Measurements from ENCODE around the gene PDK2.

PDK2 gene

DNA sequence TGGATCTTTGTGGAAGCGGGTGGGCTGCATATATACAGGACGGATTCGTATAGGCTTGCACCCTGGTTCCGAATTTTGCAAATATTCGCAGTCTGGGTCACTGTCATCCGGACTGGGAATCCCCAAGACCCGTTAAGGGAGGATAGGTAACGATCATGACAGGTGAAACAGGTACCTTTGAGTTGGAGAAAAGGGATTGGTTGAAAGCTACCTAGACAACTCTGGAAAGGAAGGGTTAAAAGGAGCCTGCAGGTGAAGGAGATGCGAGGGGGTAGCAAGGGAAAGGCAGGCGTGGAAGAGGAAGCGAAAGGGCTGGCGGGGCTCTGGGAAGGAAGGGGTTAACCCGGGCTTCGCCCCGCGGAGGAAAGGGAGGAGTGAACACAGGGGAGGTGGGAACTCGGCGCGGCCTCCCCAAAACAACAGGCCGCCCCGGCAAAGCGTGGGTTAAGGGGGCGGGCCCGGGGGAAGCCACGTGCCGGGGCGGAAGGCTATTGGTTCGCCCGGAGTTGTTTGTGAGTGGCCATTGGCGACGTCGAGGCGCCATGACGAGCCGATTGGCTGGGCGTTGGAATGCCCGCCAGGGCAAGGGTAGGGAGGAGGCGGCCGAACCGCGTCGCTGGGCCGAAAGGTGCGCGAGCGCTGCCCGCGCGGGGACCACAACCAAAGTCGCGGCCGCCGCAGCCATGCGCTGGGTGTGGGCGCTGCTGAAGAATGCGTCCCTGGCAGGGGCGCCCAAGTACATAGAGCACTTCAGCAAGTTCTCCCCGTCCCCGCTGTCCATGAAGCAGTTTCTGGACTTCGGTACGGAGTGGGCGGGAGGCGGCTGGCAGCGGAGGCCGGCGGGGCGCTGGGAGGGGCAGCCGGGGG is at the start of gene PDK2:
PDK2 (plus strand) TSS at position 599 of the 867 bp plus-strand sequence; CDS start at position 684, 85 bp downstream.
- DNase-seq = peak; percentile 92 to 94

DNA sequence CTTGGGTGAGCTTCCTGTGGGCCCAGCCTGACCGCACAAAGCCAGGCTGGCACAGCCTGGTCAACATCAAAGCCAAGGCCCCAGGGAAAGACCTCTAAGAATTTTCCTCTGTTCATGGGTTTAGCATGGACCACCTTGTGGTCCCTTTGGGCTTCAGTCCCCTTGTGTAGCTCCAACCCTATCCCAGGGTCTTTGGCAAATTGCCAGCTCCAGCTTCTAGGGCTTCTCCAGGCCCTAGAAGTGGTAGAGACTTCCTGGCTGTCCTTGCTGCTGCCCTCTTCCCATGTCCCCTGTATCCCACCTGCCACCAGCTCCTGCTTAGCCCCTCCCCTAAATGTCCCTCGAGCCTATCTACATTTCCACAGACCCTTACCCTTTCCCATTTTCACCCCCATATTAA is 49.0 kb upstream of the PDK2 start:
- no peak for DNase-seq

DNA sequence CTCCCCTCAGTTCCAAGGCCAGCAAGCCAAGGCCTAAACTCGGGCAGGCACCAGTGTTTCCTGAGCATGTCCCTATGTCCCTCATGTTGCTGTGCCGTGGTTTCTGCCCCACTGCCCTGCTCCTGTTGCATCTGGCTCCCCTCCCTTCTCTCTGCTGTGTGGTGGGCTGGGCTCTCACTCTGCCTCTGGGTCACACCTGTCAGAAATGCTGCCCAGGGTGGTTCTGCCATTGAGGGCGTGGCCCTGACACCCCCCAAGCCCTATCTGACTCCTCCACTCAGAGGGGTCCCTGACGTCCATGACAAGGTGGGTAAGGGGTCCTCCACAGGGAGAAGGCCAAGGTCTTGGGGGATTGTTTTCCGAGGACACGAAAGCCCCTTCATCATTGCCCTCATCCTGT is 48.5 kb upstream of the PDK2 start:
- no peak for DNase-seq

DNA sequence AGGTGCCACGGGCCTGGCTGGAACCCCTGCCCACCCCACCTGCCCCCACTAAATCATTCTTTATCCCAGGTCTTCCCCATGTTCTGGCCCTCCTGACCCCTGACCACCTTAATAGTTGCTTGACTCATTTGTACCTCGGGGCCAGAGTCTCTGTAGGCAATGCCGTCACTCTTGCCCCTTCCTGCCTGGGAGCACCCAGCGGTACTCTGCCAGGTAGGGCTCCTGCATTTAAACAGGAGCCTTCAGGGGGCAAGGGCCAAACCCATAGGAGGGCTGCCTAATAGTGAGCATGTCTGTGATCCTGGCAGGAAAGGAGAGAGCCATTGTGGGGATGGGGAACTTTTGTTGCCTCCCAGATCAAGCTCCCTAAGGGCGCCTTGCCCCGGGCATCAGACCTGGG is 48.1 kb upstream of the PDK2 start:
- no peak for DNase-seq

DNA sequence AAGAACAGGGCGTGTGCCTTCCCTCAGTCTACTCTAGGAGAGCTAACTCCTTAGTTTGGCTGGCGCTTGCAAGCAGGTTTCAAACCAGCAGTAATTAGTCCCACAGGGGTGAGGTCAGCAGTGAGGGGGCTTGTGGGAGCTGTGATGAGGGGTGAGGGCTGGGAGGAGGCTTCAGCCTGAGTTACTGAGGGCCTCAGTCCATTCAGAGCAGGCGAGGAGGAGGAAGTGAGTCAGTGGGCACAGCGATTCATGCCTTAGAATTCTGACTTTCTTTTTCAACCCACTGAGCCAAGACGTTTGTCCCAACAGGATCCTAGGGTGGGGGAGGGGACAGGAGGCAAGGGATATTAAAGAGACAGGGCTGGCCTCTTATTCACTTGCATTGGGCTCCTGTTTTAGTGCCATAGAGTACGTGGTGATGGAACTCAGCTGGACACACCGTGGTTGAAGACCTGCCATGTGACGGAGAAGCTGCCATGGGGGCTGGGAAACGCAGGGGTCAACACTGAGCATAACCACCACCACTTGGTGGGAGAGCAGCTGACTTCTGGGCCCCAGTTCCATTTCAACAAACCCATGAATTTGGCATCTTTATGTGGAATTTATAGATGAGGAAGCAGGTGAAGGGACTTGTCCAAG is 47.5 kb upstream of the PDK2 start:
- no peak for DNase-seq

DNA sequence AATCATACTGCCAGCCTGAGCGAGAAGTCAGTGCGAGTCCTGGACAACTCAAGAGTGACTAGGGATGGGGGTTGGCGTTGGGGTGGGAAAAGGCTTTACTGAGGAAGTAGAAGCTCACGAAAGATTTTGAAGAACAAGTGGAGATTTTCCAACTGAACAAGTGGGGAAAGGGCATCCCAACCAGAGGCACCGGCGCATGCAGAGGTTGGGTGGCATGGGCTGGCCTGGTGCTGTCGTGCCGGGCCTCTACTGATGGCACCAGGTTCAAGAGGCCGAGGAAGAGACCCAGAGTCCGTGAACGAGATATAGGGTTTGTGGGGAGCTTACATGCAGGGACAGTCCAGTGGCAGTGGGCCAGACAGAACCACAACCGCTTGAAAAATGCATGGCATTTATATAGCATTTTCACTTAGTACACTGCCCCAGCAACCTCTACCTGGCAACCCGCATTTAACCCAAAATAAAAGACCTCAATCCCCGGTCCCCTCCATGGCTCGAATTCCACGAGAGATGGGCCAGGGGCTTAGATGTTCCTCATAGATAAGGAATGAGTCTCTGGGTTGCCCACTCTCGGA is 46.9 kb upstream of the PDK2 start:
- DNase-seq = no peak

DNA sequence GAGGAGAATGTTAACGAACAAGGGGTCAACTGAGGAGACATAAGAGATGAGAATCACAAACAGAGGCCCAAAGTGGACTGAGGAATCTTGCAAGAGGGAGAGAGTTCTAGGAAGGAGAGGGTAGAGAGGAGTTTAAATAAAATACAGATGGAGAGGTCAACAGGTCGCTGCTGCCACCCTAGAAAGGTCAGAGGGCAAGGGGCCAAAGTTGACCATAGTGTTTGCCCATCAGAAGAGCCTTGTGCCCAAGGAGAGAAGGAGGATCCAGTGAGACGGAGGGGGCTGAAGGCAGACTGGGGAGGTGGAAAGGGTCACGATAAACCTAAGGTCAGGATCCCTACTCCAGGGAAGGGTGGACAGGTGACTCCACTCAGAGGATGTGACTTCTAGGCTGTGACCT is 46.2 kb upstream of the PDK2 start:
- DNase-seq = no peak

DNA sequence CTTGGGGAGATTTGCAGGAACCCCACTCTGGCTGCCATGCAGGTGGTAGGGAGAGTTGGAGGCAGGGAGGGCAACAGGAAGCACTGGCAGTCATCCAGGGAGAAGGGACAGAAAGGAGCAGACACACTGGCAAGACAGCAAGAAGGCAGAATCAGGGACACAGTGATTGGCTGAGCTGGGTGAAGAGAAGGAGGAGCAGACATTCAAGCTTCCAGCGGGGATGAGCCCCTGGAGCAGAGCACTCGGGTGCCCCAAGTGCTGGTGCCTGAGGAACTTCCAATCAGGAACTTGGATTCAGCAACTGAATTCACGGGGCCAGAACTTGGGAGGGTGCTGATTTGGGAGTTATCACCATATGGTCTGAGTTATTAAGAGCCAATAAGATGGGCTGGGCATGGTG is 45.5 kb upstream of the PDK2 start:
- DNase-seq = no peak

DNA sequence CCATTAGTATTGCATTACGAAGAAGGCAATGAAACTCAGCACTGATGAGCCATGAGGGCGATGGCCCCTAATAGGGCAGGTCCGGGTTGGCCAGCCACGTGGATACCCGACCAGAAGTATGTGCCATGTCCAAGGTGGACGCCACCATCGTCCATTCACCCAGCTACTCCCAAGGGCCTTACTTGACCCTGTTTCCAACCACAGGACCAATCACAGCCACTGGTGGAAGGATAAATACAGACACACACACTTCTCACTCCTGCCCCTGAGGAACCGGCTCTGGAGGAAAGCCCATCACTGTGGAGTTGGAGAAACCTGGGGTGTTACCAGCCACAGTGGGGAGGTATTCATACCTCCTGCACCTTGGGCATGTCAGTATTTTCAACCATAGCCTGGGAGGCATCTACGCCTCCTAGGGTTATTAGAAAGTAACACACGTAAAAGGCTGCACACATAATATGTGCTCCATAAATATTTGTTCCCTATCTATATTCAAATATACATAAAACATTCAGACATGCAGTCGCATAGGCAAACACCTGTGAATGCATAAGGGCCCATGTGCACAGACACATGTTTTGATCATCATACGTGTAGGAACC is 44.6 kb upstream of the PDK2 start:
- DNase-seq = no peak

DNA sequence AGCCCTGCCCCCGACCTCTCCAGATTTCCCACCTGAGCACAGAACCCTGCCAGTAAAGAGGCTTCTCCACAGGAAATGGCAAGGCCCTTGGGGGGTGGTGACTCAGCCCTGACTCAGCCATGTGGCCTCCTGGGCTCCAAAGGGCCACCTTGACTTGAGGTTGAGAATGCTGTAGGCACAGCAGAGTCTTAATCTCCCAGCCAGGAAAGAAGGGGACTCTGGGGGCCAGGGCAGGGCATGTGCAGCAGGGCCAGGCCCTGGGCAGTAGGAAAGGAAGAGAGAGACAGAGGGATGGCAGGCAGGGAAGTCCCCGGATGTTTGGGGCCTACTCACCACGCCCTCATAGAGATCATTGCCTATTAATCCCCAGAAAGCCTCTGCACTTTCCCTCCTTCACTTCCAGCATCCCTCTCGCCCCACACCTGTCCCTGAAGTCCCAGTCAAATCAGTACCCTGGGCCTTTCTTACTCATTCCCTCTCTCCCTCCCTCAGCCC is 44.0 kb upstream of the PDK2 start:
- DNase-seq = peak; percentile 34 to 55

DNA sequence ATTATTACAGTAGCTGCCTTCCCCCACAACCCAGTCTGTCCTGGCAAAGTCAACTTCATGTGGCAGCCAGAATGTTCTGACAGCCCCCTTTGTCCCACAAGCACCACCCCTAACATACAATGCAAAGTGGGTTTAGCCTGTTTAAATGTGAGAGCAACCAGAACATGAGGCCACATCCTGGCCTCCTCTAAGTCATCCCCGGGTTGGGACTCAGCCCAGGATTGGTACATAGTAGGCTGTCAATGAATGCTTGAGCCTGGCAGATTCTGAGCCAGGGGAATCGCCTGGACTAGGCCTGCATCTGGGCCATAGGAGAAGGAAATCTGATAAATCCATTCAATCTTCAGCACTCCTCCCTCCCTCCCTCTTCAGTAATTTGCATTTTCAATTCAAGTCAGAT is 43.5 kb upstream of the PDK2 start:
- DNase-seq = no peak

DNA sequence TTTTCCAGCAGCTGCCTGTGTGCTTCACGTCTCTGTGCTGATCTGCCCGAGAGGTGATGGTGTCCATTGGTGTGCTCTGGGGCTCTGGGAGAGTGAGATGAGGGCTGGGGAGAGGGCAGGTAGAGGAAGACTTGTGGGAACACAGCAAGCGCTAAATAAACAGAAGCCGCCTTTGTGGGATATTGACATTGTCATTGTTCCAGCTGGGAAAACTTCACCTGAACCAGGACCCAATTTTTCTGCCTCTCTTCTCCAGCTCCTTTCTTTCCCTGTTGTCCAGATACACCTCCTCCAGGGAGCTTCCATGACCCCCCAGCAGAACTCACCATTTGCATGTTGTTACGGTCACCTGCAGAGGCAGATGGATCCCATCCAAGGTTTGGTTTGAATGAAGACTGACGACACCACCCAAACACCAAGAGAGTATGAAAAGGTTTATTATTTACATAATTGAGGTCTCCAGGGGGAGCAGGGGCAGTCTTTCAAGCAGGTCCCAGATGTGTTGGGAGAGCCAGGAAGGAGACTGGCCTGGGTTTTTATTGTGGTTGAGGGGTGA is 42.8 kb upstream of the PDK2 start:
- no peak for DNase-seq

DNA sequence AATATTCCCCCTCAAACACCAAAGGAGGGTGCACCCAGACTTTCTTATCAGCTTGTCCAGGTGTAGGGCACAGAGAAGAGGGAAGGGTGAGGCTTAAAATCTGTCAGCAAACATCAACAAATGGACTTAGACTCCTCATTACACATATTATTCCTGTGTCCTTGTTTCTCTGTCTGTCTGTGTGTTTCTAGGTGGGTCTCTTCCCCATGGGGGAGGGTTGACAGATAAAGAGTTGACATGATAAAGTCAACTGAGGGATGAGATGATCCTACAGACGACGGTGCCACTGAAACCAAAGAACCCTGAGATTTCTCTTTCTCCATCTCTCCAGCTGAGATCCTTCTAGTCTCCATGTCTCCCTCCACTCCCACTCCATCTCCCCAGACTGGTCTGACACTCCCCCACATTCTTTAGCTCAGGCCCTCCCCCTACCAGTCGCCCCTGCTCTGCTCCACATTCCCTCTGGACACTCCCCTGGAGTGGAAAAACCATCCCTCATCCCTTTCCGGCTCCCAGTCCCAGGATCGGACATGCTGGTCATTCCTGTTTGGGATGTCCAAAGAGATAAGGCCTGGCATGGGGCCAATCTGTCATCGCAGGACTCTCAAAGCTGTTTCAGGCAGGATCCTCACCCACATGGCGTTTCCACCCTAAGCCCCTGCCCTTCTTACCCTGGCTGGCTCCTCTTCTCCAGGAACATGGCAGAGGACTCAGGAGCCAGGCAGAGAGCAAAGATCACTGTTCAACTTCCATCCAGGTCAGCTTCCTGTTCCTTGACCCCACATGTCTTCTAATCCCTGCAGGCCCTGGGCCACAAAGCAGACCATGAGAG is 42.1 kb upstream of the PDK2 start:
- DNase-seq = no peak

DNA sequence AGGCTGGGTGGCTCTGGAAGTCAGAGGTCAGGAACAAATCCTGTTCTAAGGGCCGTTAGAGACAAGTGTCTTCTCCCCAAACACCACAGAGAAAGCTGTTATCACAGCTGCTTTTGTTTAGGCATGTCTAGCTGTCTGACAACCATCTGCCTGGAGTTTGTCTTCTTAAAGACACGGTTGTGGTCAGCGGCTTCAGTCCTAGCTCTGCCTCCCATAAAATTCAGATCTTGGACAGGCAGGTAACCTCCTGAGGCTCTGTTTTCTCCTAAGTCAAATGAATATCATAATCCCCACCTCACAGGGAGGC is 41.5 kb upstream of the PDK2 start:
- DNase-seq = no peak

DNA sequence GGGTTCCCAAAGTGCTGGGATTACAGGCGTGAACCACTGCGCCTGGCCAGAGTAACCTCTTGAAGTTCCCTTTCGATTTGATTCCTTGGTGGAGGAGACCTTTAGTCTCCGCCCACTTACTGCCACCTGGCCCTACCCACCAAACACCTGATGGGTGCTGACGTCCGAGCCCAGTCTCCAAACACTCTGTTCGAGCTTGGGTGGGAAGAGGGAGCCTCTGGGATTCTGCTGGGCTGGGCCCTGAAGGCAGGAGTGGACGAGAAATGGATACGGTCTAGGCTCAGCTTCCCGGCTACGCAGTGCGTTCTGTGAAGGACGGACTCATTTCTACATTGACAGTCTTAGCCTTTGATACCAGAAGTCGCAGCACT is 40.1 kb upstream of the PDK2 start:
- DNase-seq = no peak

DNA sequence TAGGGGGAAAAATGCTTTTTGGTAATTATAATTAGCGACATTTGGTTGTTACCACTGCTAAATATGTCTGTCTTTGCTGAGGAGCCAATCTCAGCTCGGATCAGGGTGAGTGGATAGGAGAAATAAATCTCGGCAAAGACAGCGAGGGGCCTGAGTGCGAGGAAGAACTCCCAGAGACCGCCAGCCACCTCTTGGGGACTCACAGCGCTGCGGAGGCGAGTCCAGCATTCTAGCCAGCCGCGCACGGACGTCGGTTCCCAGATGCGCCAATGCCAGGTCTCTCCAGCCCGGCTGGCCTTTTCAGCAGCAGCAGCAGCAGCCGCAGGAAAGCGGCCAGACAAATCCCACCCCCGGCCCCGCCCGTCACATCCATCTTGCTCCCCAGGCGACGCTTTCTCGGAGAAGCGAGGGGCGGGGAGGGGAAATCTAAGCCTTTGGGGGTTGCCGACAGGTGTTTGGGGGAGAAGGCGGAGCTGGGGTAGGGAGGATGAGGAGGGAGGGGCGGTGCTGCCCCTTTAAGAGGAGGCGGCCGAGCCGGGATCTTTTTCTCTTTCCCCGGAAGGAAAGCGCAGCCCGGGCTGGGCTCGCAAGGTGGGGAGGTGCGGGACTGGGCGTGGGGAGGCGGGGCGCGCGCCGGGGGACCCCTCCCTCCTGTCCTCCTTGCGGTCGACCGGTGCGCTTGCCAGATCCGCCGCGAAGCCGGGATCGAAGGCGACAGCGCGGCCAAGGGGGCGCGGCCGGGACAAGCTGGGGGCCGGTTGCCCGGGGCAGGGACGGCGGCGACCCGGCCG is 39.5 kb upstream of the PDK2 start, which contains the start of gene ITGA3:
ITGA3 (plus strand) TSS at position 685 of the 791 bp plus-strand sequence. CDS start 330 bp downstream, outside the sequence.
- peak; percentile 48 to 53 for DNase-seq

DNA sequence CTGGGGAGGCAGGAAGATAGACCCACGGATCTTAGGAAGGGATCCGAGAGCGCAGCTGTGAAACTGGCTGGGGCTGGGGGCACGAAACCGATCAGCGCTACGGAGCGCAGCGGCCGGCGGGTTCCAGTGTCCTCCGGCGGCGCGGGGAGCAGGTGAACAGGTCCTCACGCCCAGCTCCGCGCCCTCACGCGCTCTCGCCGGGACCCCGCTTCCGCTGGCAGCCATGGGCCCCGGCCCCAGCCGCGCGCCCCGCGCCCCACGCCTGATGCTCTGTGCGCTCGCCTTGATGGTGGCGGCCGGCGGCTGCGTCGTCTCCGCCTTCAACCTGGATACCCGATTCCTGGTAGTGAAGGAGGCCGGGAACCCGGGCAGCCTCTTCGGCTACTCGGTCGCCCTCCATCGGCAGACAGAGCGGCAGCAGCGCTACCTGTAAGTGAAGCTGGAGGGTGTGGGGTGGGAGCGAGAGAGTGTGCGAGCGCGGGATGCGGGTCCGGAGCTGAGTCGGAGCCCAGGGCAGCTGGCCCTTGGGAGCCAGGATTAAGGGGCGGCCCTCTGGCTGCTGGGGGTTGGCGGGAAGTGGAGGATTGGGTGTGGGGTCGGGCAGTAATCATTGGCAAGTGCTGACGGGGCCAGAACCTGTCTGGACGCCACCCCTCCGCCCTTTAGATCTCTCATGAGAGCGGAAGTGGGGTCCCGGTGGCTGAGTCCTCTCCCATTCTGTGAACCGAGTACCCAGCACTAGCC is 38.8 kb upstream of the PDK2 start:
- DNase-seq = peak; percentile 61 to 62

DNA sequence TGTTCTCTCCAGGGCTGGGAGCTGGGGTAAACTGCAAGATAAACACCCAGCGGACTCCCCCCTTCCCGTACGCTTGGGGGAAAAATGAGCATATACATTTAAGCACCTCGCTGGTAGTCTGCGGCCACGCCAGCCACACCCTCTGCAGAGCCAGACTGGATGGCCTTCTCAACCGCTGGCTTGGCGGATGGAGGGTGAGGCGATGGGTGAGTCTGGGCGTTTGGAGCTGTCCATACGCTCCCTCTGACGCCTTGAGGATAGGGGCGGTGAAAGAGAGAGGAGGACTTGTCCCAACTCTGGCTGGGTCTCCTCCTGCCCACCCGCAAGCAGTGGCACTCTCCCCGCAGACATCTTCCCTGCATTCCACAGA is 38.2 kb upstream of the PDK2 start:
- no peak for DNase-seq

DNA sequence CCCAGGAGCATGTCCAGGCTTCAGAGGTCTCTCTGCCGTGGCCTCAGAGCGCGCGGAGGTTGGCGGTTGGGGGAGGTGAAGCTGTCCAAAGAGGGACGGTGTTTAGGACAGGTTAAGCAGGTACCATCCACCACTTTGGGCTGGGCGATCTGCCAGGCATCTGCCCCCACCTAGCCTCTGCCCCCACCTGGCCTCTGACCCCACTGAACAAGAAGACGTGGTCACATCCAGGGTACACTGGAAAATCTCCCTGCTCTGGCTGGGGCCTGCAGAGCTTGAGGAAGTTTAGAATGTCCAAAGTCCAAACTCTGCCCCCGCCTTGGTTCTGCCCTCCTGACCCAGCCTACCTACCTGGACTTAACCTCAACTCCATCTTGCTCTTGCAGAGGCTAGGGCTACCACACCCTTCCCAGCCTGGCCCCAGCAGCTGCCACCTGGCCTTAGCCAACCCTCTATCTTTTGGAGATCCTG is 37.6 kb upstream of the PDK2 start:
- DNase-seq = no peak

DNA sequence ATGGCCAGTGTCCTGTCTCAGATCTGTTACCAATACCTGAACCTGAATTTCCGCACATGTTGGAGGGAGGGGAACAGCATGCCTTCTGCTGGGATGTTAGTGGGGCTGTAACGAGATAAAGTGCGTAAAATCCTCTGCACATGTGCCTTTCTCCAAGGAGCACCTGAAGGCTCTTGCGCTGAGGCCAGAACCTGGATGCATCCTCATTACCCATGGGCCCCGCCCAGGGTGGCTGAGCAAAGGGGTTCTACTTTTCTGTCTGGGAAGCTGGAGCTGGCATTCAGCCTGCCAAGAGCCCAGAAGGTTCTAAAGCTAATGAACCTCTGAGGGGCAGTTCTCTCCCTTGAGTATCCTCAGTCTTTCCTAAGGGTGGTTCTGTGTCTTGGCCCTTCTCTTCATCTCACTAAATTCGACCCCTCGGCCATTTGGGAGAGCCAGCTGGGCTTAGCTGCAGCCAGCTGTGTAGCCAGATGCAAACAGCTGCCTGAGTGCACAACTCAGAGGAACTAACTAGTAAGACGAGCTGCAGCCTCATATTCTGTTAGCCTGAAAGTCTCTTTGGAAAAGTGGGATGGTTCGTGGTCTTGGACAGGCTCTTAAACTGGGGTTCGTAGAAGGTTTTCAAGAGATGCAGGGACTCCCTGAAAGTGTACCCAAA is 36.7 kb upstream of the PDK2 start:
- DNase-seq = no peak
